Activated T-helper 2 cell treated with anti-CD3 and anti-CD28 coated beads, Interferon-gamma antibody, Interleukin-2, Interleukin-4, amounts not matched to agents 10 μg/mL and 5 μg/mL and 100 μg/mL, durations not matched to agents 14 hours and 24 hours and 36 hours (primary cell): Measurements from ENCODE around the gene ANKRD7. TPM values are rescaled to one million over a fixed set of nuclear protein-coding genes. Genes with fewer than 3 reads are reported as not detected.

Source experiments
- DNase-seq: peaks from one replicate; pipeline ENCODE4 v3.0.0; 2021; ENCODE audit warnings: low spot score
- H3K27ac Mint-ChIP-seq: one replicate; pipeline ENCODE4 v1.8.0; 2021; ENCODE audit warnings: mixed read lengths
- H3K27me3 Mint-ChIP-seq: one replicate; pipeline ENCODE4 v1.8.0; 2021; ENCODE audit warnings: low read depth, mixed read lengths
- H3K36me3 Mint-ChIP-seq: one replicate; pipeline ENCODE4 v1.8.0; 2021; ENCODE audit warnings: low read depth, mixed read lengths
- H3K4me1 Mint-ChIP-seq: one replicate; pipeline ENCODE4 v1.8.0; 2021; ENCODE audit warnings: low read depth, mixed read lengths
- H3K4me3 Mint-ChIP-seq: one replicate; pipeline ENCODE4 v1.8.0; 2021; ENCODE audit warnings: low read depth, mild to moderate bottlenecking, moderate library complexity, mixed read lengths
- H3K9me3 Mint-ChIP-seq: one replicate; pipeline ENCODE4 v1.8.0; 2021; ENCODE audit warnings: mixed read lengths
- intact Hi-C: fragments of 100-400 bp; cut with micrococcal nuclease; formaldehyde crosslinking; loops from one replicate; pipeline ENCODE4 v1.15.1; 2023
- total RNA-seq: library from RNA; stranded (reverse); gene quantifications from 2 replicates; pipeline ENCODE4 v1.2.3, GENCODE V29; 2022

ANKRD7 gene, protein sequence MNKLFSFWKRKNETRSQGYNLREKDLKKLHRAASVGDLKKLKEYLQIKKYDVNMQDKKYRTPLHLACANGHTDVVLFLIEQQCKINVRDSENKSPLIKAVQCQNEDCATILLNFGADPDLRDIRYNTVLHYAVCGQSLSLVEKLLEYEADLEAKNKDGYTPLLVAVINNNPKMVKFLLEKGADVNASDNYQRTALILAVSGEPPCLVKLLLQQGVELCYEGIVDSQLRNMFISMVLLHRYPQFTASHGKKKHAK
- total RNA-seq, result not detected in 2 replicates

DNA sequence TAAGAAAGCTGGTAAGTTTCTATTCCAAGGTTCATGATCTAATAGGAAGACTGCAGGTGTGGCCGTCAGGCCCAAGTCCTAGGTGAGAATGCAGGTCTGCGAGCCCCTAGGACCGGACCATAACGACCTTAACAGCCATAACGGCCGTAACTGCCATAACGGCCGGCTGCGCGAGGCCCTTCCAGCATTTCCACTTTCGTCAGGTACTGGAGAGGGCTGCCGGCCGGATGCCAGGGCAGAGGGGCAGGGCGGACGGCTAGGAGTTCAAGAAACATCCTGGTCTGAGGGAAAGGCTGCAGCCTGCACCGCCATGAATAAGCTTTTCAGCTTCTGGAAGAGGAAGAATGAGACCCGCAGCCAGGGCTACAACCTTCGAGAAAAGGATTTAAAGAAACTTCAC is at the start of gene ANKRD7:
TSS of gene ANKRD7 (plus strand) at position 184 of the 400 bp plus-strand sequence. CDS start at position 311, 127 bp downstream.
- Mint-ChIP-seq H3K36me3 (no peaks in the 10 kb centered on the region), H3K27me3 (peaks cover 2% of the 10 kb centered on the region), H3K27ac (no peak within 1 kb of the TSS), H3K4me1 (no peaks in the 10 kb centered on the region), H3K4me3 (no peak within 1 kb of the TSS), H3K9me3 (no peaks in the 10 kb centered on the region)
- intact Hi-C loops, result no loop called here
- no peak for DNase-seq

DNA sequence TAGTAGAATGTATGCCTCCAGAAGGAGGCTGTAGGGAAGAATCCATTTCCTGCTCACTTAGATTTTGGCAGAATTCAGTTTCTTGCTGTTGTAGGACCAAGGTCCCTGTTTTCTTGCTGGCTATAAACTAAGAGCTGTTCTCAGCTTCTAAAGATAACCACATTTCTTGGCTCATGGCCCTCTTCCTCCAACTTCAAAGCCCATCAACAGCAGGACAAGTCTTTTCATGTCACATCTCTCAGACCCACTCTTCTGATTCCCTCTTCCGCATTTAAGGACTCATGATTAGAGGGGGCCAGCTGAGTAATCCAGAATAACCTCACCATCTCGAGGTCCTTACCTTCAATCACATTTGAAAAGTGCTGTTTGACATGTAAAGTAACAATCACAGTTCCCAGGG is 48.8 kb upstream of the ANKRD7 start:
- H3K27me3 Mint-ChIP-seq, result peaks cover 7% of the 10 kb centered on the region
- intact Hi-C loops, result no loop called here

DNA sequence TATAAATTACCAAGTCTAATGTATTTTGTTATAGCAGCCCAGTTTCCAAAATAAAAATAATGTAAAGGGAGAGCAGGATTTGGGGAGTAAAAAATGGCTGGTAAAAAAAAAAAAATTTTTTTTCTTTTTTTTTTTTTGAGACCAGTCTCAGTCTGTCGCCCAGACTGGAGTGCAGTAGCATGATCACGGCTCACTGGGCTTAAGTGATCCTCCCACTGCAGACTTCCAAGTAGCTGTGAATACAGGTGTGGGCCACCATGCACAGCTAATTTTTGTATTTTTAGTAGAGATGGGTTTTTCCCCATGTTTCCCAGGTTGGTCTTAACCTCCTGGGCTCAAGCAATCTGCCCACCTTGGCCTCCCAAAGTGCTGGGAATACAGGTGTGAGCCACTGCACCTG is 45.3 kb upstream of the ANKRD7 start:
- H3K27me3 Mint-ChIP-seq, result peaks cover 4% of the 10 kb centered on the region
- intact Hi-C loops, result no loop called here
- H3K4me1 Mint-ChIP-seq, result peaks cover 8% of the 10 kb centered on the region
- H3K27ac Mint-ChIP-seq, result no peak overlapping the region
- DNase-seq, result no peak
- H3K4me3 Mint-ChIP-seq, result no peak overlapping the region
- no peaks in the 10 kb centered on the region for H3K9me3 Mint-ChIP-seq
- H3K36me3 Mint-ChIP-seq, result peaks cover 6% of the 10 kb centered on the region

More for the DNA sequence above, 48.8 kb upstream of the ANKRD7 start:
- no peaks in the 10 kb centered on the region for H3K9me3 Mint-ChIP-seq
- DNase-seq, result no peak
- H3K4me3 Mint-ChIP-seq, result no peak overlapping the region
- H3K36me3 Mint-ChIP-seq, result no peaks in the 10 kb centered on the region
- no peaks in the 10 kb centered on the region for H3K4me1 Mint-ChIP-seq
- H3K27ac Mint-ChIP-seq, result no peak overlapping the region

DNA sequence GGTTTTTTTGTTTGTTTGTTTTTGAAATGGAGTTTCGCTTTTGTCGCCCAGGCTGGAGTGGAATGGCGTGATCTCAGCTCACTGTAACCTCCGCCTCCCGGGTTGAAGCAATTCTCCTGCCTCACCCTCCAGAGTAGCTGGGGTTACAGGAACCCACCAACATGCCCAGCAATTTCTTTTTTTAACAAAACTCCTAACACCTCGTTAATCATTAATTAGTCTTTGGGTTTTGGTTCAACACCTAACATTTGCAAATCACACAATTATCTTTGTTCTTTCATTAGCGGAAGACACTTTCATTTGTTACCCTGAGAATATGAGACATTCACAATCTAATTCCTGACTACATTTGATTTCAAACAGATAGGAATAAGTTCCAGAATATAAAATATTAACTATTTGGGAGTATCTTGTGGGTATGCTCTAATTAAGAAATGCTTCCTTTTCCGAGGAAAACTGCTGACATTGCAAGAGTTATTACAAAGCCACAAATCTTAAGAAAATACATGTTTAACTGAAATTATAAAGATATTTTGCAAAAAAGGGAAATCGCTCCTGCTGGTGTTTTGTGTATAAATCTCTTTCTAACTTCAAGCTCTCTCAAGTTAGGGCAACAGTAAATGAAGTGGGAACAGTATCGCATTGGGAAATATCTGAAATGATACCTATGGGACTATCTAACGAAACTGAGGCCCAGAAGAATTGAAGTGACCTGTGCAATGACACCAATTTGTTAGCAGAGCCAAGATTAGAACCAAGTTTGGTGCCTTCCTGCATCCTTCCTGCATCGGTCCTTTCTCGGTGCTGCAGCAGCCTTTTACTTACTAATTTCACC is 41.7 kb upstream of the ANKRD7 start:
- Mint-ChIP-seq H3K4me1 (peaks cover 29% of the 10 kb centered on the region), H3K36me3 (peaks cover 37% of the 10 kb centered on the region), H3K27me3 (no peaks in the 10 kb centered on the region), H3K4me3 (peak overlapping the region; percentile 99), H3K27ac (peak overlapping the region; percentile 100), H3K9me3 (no peaks in the 10 kb centered on the region)
- no peak for DNase-seq
- intact Hi-C loops, result loop anchor here (1.0 to 5.0 kb wide), 2 partner anchors 31 to 129 kb away; no protein-coding TSS in a partner anchor

DNA sequence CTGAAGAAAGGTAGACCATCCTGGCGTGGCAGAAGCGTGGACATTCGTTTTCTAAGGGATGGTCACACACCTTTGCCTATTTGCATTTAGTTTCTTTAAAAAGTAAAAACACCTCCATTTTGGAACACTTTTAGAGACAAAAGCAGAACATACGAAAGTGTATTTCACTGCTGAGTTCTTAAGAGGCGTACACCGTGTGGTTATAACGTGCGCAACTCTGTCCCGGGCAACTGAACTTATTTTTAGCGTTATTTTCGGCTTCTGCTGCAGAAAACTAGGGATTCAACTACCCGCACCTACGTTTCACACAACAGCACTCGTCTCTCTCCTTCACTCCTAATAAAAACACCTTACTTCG is 41.1 kb upstream of the ANKRD7 start:
- peaks cover 30% of the 10 kb centered on the region for H3K4me1 Mint-ChIP-seq
- DNase-seq, result no peak
- no peaks in the 10 kb centered on the region for H3K9me3 Mint-ChIP-seq
- peak overlapping the region; percentile 100 for H3K27ac Mint-ChIP-seq
- intact Hi-C loops, result loop anchor here (1.0 to 5.0 kb wide), 2 partner anchors 31 to 129 kb away; no protein-coding TSS in a partner anchor
- H3K27me3 Mint-ChIP-seq, result no peaks in the 10 kb centered on the region
- H3K36me3 Mint-ChIP-seq, result peaks cover 43% of the 10 kb centered on the region
- peak overlapping the region; percentile 99 for H3K4me3 Mint-ChIP-seq

DNA sequence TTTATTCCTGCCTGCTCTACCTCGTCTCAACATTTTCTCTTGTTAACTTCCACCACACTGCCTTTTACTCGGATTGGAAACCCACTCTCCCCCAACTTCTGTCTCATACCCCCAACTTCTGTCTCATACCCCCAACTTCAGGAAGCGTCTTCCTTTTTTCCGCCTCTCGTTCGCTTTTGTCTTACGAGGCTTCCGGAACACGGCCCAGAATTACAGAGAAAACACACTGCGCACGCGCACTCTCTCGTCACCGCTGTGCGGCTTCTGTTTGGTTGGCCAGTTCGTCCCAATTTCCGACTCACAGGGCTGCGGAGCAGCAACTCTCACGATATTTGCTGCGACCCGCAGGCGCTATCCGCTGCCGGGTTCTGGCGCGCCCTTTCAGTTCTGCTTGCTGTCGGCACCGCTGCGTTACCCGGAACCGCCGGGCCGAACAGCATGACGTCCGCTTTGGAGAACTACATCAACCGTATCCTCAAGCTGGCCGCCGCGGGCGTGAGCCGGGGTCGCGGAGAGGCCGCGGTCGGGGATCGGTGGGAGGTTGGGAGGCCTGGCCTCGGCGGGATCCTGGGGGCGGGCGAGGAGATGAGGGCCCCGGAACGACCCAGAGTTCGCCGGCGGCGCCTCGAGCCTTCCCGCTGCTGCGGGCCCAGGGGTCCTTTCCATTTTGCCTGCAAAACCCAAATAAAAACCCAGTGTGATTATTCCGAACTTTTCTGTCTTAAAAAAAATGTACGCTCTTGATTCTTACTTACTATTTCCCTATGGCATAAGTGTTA is 40.5 kb upstream of the ANKRD7 start, which contains the start of gene LSM8:
TSS of gene LSM8 (plus strand) at position 379 of the 779 bp plus-strand sequence. CDS start at position 439, 60 bp downstream.
- H3K4me1 Mint-ChIP-seq, result peaks cover 30% of the 10 kb centered on the region
- peak within 1 kb of the TSS; percentile 100 for H3K27ac Mint-ChIP-seq
- H3K36me3 Mint-ChIP-seq, result peaks cover 46% of the 10 kb centered on the region
- DNase-seq, result peak; percentile 97
- no peaks in the 10 kb centered on the region for H3K9me3 Mint-ChIP-seq
- H3K27me3 Mint-ChIP-seq, result no peaks in the 10 kb centered on the region
- intact Hi-C loops, result loop anchor here (1.0 to 5.0 kb wide), 4 partner anchors 12 to 128 kb away; no protein-coding TSS in a partner anchor
- H3K4me3 Mint-ChIP-seq, result peak within 1 kb of the TSS; percentile 99

DNA sequence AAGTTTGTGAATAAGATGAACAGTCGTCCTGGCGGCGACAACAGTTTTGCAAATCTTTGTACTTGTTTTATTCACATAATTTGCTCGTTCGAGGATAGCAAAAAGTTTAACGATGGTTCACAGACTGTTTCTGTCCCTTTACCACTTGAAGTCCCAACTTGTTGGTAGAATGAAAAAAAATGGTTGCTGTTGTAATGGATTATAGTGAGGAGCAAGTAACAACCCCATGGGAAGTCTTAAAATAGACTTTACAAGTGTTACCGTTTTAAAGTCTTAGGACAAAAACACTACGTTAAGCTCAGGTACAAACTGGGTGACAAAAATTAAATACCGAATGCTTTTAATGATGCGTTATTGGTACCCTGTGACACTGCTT is 40.0 kb upstream of the ANKRD7 start:
- no peaks in the 10 kb centered on the region for H3K27me3 Mint-ChIP-seq
- intact Hi-C loops, result loop anchor here (1.0 to 5.0 kb wide), 3 partner anchors 12 to 128 kb away; no protein-coding TSS in a partner anchor
- H3K27ac Mint-ChIP-seq, result peak overlapping the region; percentile 100
- peaks cover 30% of the 10 kb centered on the region for H3K4me1 Mint-ChIP-seq
- DNase-seq, result no peak
- peaks cover 51% of the 10 kb centered on the region for H3K36me3 Mint-ChIP-seq
- H3K4me3 Mint-ChIP-seq, result peak overlapping the region; percentile 99
- H3K9me3 Mint-ChIP-seq, result no peaks in the 10 kb centered on the region

DNA sequence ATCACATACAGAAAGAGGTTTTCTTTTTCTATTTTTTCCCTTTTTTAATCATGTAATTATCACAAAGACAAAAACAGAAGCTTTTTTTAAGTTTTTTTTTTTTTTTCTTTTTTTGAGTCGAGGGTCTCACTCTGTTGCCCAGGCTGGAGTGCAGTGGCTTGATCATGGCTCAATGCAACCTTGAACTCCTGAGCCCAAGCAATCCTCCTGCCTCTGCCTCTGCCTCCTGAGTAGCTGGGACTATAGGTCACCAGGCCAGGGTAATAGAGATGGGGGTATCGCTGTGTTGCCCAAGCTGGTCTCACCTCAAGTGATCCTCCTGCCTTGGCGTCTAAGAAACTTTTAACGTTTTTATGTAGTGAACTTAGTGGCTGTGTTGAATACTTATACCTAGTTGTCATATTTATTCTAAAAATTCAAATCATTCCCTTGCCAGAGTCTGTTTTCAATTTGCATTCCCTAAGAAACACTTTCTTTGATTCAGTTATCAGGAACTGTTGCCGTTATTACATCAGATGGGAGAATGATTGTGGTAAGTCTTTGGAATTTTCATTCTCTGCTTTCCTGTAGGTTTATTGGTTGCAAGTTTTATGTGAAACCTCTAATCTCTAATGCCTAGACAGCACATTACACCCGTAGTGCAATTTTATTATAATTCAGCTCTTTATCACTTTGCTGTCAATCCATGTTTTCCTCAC is 39.2 kb upstream of the ANKRD7 start:
- no peaks in the 10 kb centered on the region for H3K27me3 Mint-ChIP-seq
- H3K36me3 Mint-ChIP-seq, result peaks cover 58% of the 10 kb centered on the region
- no peaks in the 10 kb centered on the region for H3K9me3 Mint-ChIP-seq
- intact Hi-C loops, result loop anchor here (2.0 kb wide), 1 partner anchor 105 kb away; no protein-coding TSS in a partner anchor
- peaks cover 30% of the 10 kb centered on the region for H3K4me1 Mint-ChIP-seq
- no peak for DNase-seq
- peak overlapping the region; percentile 99 for H3K4me3 Mint-ChIP-seq
- peak overlapping the region; percentile 28 for H3K27ac Mint-ChIP-seq

DNA sequence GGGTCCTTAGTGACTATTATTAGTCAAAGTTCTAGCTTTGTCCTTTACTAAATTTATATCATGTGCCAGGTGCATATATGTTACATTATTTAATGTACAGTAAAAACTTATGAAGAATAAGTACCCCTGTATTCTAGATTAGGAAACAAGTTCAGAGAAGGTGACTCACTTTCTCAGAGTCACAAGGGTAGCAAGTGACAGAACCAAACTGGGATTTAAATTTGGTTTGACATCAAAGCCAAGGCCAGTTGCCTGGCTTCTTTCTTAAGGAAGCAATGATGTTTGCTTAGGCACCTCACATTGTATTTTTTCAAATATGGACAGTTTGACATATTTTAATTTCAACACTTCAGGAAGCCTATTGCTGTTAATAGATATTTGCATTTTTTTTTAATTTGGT is 38.0 kb upstream of the ANKRD7 start:
- Mint-ChIP-seq H3K4me3 (peak overlapping the region; percentile 99), H3K27ac (peak overlapping the region; percentile 44), H3K27me3 (no peaks in the 10 kb centered on the region), H3K9me3 (no peaks in the 10 kb centered on the region), H3K4me1 (peaks cover 30% of the 10 kb centered on the region), H3K36me3 (peaks cover 63% of the 10 kb centered on the region)
- no peak for DNase-seq
- intact Hi-C loops, result no loop called here

DNA sequence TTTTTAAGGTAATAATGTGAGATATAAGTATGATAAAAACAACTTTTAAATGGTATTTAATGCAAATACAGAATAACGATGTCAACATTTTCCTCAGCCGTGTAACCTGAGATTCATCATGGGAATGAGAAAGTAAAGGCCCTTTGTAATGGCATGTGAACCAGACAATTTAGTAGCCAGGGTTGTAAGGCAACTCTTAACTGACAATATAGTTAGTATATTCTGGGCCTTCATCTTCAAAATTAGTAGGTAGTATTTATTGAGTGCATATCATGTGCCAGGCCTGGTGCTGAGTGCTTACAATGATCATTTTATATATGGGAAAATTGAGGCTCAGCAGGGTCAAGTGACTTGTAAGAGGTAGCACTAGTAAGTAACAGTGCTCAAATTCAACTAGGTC is 29.9 kb upstream of the ANKRD7 start:
- no peak overlapping the region for H3K4me3 Mint-ChIP-seq
- H3K27ac Mint-ChIP-seq, result peak overlapping the region; percentile 22
- peaks cover 9% of the 10 kb centered on the region for H3K4me1 Mint-ChIP-seq
- H3K27me3 Mint-ChIP-seq, result no peaks in the 10 kb centered on the region
- H3K36me3 Mint-ChIP-seq, result peaks cover 27% of the 10 kb centered on the region
- intact Hi-C loops, result no loop called here
- no peak for DNase-seq
- H3K9me3 Mint-ChIP-seq, result no peaks in the 10 kb centered on the region

DNA sequence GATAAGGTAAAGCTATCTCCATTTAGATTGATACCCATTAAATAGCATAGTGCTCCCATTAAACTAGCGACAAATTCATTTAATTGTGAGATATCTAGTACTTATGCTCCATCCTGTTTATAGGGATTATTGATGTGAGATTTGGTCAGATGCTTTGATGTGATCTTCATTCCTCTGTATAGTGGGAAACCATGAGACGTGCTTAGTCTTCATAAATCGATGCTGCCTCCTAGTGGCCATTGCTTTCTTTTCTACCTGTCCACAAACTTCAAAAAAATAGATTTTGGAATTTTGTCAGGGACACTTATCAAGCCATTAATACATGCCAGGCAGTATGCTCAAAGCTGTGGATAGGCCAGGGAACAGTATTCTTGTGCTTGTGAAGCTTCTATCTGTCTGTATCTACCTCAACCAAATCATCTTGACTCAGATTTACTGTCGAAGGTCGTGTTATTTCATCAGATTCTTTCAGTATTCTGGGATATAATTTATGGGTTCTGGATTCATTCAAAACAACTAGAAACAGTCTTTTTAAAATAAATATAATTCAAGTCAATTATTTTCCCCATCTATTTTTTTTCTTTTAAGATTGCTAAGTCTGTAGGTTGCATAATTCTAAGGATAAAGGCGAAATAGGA is 28.5 kb upstream of the ANKRD7 start:
- intact Hi-C loops, result loop anchor here (1.0 kb wide), 1 partner anchor 12 kb away; the partner anchor contains the start of gene LSM8

More for the DNA sequence above, 28.5 kb upstream of the ANKRD7 start:
- no peak overlapping the region for H3K4me3 Mint-ChIP-seq
- H3K36me3 Mint-ChIP-seq, result peaks cover 20% of the 10 kb centered on the region
- H3K27me3 Mint-ChIP-seq, result no peaks in the 10 kb centered on the region
- H3K4me1 Mint-ChIP-seq, result peaks cover 9% of the 10 kb centered on the region
- no peaks in the 10 kb centered on the region for H3K9me3 Mint-ChIP-seq
- no peak for DNase-seq
- H3K27ac Mint-ChIP-seq, result no peak overlapping the region
